WTC11 (cell line): ENCODE results near the gene BICDL2. TPM values are rescaled to one million over a fixed set of nuclear protein-coding genes. Genes with fewer than 3 reads are reported as not detected.

Experiments
- ATAC-seq: fragments of 200-7000 bp; cut with Tn5 transposase; 2 replicates; pipeline ENCODE4 v1.10.0; 2021; ENCODE audit warnings: mild to moderate bottlenecking, moderate library complexity
- CTCF ChIA-PET: fragments of 300-600 bp; sonication (Branson Sonifier 250); formaldehyde crosslinking; loops from one replicate; lab custom pipeline; 2021; ENCODE audit warnings: antibody characterized with exemption; lab: Charles Lee
- POLR2A ChIA-PET: fragments of 350-600 bp; sonication (Branson Sonifier 250); formaldehyde crosslinking; loops from one replicate; lab custom pipeline; 2021; ENCODE audit warnings: antibody characterized with exemption; lab: Charles Lee
- DNase-seq: peaks from one replicate; pipeline ENCODE4 v3.0.0; 2021; ENCODE audit warnings: low spot score
- H3K27ac Mint-ChIP-seq: 2 replicates; pipeline ENCODE4 v1.8.0; 2021; ENCODE audit warnings: mixed read lengths
- H3K27me3 Mint-ChIP-seq: 2 replicates; pipeline ENCODE4 v1.8.0; 2021; ENCODE audit warnings: low read depth, mild to moderate bottlenecking, moderate library complexity, mixed read lengths
- H3K36me3 Mint-ChIP-seq: 2 replicates; pipeline ENCODE4 v1.8.0; 2021; ENCODE audit warnings: mixed read lengths
- H3K4me1 Mint-ChIP-seq: 2 replicates; pipeline ENCODE4 v1.8.0; 2022; ENCODE audit warnings: mixed read lengths
- H3K4me3 Mint-ChIP-seq: 2 replicates; pipeline ENCODE4 v1.8.0; 2021; ENCODE audit warnings: mild to moderate bottlenecking, moderate library complexity, mixed read lengths
- H3K9me3 Mint-ChIP-seq: 2 replicates; pipeline ENCODE4 v1.8.0; 2021; ENCODE audit warnings: mixed read lengths
- GRHL2 ChIP-seq: fragments of 250-450 bp; sonication (Bioruptor Pico); IDR thresholded peaks from 2 replicates; pipeline ENCODE4 v1.8.0; 2022; ENCODE audit warnings: mild to moderate bottlenecking, moderate library complexity; ENCODE audit not compliant: insufficient replicate concordance, severe bottlenecking
- KAT7 ChIP-seq: sonication (generic); formaldehyde crosslinking; IDR thresholded peaks from 2 replicates; pipeline ENCODE4 v1.8.1; 2023; ENCODE audit warnings: missing genetic modification reagents, mild to moderate bottlenecking, borderline replicate concordance
- NFYB ChIP-seq: sonication (generic); formaldehyde crosslinking; conservative IDR thresholded peaks from 2 replicates; pipeline ENCODE4 v1.8.0; 2022; ENCODE audit warnings: low read depth, missing genetic modification reagents
- NR2C2 ChIP-seq: sonication (generic); formaldehyde crosslinking; IDR thresholded peaks from 2 replicates; pipeline ENCODE4 v1.8.0; 2022; ENCODE audit warnings: mild to moderate bottlenecking, missing genetic modification reagents
- ZNF138 ChIP-seq: sonication (generic); formaldehyde crosslinking; conservative IDR thresholded peaks from 2 replicates; pipeline ENCODE4 v1.8.1; 2022; ENCODE audit warnings: mild to moderate bottlenecking, moderate library complexity, missing genetic modification reagents
- total RNA-seq: library from RNA; stranded (reverse); gene quantifications from 3 replicates; pipeline ENCODE4 v1.2.3, GENCODE V29; 2021
- TF ChIP-seq, protein P1 (sequence below): sonication (generic); formaldehyde crosslinking; IDR thresholded peaks from 2 replicates; pipeline ENCODE4 v1.8.1; 2022; ENCODE audit warnings: missing genetic modification reagents, borderline replicate concordance
- TF ChIP-seq, protein P2 (sequence below): sonication (generic); formaldehyde crosslinking; IDR thresholded peaks from 2 replicates; pipeline ENCODE4 v1.8.0; 2023; ENCODE audit warnings: mild to moderate bottlenecking, missing genetic modification reagents
- TF ChIP-seq, protein P3 (sequence below): fragments of 250-450 bp; sonication (Bioruptor Pico); IDR thresholded peaks from 2 replicates; pipeline ENCODE4 v1.9.0; 2021; ENCODE audit warnings: mild to moderate bottlenecking, borderline replicate concordance
- TF ChIP-seq, protein P4 (sequence below): sonication (generic); formaldehyde crosslinking; IDR thresholded peaks from 2 replicates; pipeline ENCODE4 v1.8.1; 2022; ENCODE audit warnings: mild to moderate bottlenecking, moderate library complexity, missing genetic modification reagents
- TF ChIP-seq, protein P5 (sequence below): sonication (generic); formaldehyde crosslinking; IDR thresholded peaks from 2 replicates; pipeline ENCODE4 v1.8.1; 2023; ENCODE audit warnings: mild to moderate bottlenecking, missing genetic modification reagents
- TF ChIP-seq, protein P6 (sequence below): sonication (generic); formaldehyde crosslinking; IDR thresholded peaks from 2 replicates; pipeline ENCODE4 v1.8.1; 2023; ENCODE audit warnings: mild to moderate bottlenecking, missing genetic modification reagents, moderate library complexity
- TF ChIP-seq, protein P7 (sequence below): sonication (generic); formaldehyde crosslinking; IDR thresholded peaks from 2 replicates; pipeline ENCODE4 v1.8.0; 2023; ENCODE audit warnings: missing genetic modification reagents

The BICDL2 gene
- total RNA-seq, 1 experiment from 2014 or later, result 28.2 TPM

DNA sequence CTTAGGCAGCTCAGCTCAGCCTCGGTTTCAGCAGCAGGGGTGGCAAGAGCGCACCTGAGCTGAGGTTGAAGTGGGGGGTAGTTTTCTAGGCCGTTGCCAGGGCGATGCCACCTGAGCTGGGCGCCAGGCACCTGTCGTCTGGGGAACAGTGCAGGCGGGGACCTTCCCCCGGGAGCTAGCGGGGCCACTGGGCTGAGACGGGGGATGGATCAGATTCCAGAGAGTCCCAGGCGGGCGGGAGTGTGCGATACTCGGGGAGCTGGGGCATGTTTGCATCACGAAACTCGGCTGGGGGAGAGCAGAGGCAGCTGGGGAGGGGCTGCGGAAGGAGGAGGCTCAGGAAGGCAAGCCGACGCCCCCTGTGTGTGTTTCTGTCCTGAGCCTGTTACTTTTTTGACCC lies 24.5 kb downstream of the BICDL2 start:
- ChIA-PET CTCF (interaction anchor here (0.6 to 13.4 kb wide), 9 partner anchors 8 to 162 kb away, joined by 3 to 360 read pairs (median 7); partner anchors contain the start of genes CLDN6, HCFC1R1, PAQR4 and THOC6), POLR2A (interaction anchor here (0.7 to 13.9 kb wide), 7 partner anchors 8 to 86 kb away, joined by 3 to 502 read pairs (median 6); partner anchors contain the start of genes CLDN6, HCFC1R1, PKMYT1 and THOC6)
- peaks cover 3% of the 10 kb centered on the region; the same call in 1 of the 2 replicates for H3K27me3 Mint-ChIP-seq
- peaks cover 78% of the 10 kb centered on the region for H3K4me1 Mint-ChIP-seq
- peak; percentile 76 for DNase-seq
- peak overlapping the region; percentile 69 for H3K27ac Mint-ChIP-seq
- peak overlapping the region; percentile 70 for H3K4me3 Mint-ChIP-seq
- H3K9me3 Mint-ChIP-seq, result no peaks in the 10 kb centered on the region
- TF ChIP-seq NFYB (no peak), ZNF138 (CRISPR knock-in tag) (0 out of 2 replicates have a peak, but pooled peaks have one; percentile 45), NR2C2 (CRISPR knock-in tag) (no peak), KAT7 (CRISPR knock-in tag) (no peak), GRHL2 (CRISPR knock-in tag) (no peak)
- TF ChIP-seq, protein P1, sequence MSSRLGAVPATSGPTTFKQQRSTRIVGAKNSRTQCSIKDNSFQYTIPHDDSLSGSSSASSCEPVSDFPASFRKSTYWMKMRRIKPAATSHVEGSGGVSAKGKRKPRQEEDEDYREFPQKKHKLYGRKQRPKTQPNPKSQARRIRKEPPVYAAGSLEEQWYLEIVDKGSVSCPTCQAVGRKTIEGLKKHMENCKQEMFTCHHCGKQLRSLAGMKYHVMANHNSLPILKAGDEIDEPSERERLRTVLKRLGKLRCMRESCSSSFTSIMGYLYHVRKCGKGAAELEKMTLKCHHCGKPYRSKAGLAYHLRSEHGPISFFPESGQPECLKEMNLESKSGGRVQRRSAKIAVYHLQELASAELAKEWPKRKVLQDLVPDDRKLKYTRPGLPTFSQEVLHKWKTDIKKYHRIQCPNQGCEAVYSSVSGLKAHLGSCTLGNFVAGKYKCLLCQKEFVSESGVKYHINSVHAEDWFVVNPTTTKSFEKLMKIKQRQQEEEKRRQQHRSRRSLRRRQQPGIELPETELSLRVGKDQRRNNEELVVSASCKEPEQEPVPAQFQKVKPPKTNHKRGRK, result no peak
- TF ChIP-seq, protein P2, sequence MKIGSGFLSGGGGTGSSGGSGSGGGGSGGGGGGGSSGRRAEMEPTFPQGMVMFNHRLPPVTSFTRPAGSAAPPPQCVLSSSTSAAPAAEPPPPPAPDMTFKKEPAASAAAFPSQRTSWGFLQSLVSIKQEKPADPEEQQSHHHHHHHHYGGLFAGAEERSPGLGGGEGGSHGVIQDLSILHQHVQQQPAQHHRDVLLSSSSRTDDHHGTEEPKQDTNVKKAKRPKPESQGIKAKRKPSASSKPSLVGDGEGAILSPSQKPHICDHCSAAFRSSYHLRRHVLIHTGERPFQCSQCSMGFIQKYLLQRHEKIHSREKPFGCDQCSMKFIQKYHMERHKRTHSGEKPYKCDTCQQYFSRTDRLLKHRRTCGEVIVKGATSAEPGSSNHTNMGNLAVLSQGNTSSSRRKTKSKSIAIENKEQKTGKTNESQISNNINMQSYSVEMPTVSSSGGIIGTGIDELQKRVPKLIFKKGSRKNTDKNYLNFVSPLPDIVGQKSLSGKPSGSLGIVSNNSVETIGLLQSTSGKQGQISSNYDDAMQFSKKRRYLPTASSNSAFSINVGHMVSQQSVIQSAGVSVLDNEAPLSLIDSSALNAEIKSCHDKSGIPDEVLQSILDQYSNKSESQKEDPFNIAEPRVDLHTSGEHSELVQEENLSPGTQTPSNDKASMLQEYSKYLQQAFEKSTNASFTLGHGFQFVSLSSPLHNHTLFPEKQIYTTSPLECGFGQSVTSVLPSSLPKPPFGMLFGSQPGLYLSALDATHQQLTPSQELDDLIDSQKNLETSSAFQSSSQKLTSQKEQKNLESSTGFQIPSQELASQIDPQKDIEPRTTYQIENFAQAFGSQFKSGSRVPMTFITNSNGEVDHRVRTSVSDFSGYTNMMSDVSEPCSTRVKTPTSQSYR (CRISPR knock-in tag), result peak; percentile 75; the same call in 1 of the 2 replicates
- TF ChIP-seq, protein P3, sequence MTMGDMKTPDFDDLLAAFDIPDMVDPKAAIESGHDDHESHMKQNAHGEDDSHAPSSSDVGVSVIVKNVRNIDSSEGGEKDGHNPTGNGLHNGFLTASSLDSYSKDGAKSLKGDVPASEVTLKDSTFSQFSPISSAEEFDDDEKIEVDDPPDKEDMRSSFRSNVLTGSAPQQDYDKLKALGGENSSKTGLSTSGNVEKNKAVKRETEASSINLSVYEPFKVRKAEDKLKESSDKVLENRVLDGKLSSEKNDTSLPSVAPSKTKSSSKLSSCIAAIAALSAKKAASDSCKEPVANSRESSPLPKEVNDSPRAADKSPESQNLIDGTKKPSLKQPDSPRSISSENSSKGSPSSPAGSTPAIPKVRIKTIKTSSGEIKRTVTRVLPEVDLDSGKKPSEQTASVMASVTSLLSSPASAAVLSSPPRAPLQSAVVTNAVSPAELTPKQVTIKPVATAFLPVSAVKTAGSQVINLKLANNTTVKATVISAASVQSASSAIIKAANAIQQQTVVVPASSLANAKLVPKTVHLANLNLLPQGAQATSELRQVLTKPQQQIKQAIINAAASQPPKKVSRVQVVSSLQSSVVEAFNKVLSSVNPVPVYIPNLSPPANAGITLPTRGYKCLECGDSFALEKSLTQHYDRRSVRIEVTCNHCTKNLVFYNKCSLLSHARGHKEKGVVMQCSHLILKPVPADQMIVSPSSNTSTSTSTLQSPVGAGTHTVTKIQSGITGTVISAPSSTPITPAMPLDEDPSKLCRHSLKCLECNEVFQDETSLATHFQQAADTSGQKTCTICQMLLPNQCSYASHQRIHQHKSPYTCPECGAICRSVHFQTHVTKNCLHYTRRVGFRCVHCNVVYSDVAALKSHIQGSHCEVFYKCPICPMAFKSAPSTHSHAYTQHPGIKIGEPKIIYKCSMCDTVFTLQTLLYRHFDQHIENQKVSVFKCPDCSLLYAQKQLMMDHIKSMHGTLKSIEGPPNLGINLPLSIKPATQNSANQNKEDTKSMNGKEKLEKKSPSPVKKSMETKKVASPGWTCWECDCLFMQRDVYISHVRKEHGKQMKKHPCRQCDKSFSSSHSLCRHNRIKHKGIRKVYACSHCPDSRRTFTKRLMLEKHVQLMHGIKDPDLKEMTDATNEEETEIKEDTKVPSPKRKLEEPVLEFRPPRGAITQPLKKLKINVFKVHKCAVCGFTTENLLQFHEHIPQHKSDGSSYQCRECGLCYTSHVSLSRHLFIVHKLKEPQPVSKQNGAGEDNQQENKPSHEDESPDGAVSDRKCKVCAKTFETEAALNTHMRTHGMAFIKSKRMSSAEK (CRISPR knock-in tag), result no peak
- TF ChIP-seq, protein P4, sequence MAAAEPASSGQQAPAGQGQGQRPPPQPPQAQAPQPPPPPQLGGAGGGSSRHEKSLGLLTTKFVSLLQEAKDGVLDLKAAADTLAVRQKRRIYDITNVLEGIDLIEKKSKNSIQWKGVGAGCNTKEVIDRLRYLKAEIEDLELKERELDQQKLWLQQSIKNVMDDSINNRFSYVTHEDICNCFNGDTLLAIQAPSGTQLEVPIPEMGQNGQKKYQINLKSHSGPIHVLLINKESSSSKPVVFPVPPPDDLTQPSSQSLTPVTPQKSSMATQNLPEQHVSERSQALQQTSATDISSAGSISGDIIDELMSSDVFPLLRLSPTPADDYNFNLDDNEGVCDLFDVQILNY, result no peak
- TF ChIP-seq, protein P5, sequence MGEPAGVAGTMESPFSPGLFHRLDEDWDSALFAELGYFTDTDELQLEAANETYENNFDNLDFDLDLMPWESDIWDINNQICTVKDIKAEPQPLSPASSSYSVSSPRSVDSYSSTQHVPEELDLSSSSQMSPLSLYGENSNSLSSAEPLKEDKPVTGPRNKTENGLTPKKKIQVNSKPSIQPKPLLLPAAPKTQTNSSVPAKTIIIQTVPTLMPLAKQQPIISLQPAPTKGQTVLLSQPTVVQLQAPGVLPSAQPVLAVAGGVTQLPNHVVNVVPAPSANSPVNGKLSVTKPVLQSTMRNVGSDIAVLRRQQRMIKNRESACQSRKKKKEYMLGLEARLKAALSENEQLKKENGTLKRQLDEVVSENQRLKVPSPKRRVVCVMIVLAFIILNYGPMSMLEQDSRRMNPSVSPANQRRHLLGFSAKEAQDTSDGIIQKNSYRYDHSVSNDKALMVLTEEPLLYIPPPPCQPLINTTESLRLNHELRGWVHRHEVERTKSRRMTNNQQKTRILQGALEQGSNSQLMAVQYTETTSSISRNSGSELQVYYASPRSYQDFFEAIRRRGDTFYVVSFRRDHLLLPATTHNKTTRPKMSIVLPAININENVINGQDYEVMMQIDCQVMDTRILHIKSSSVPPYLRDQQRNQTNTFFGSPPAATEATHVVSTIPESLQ (CRISPR knock-in tag), result no peak
- TF ChIP-seq, protein P6, sequence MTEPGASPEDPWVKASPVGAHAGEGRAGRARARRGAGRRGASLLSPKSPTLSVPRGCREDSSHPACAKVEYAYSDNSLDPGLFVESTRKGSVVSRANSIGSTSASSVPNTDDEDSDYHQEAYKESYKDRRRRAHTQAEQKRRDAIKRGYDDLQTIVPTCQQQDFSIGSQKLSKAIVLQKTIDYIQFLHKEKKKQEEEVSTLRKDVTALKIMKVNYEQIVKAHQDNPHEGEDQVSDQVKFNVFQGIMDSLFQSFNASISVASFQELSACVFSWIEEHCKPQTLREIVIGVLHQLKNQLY (CRISPR knock-in tag), result no peak
- TF ChIP-seq, protein P7, sequence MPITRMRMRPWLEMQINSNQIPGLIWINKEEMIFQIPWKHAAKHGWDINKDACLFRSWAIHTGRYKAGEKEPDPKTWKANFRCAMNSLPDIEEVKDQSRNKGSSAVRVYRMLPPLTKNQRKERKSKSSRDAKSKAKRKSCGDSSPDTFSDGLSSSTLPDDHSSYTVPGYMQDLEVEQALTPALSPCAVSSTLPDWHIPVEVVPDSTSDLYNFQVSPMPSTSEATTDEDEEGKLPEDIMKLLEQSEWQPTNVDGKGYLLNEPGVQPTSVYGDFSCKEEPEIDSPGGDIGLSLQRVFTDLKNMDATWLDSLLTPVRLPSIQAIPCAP (CRISPR knock-in tag), result no peak
- ATAC-seq, result 0 out of 2 replicates have a peak, but pooled peaks have one; percentile 0
- peaks cover 21% of the 10 kb centered on the region for H3K36me3 Mint-ChIP-seq
